Erythroblast (primary cell): ENCODE data around the gene ATP11B.
"Not testable (repeated sequence)": the region's sequence is repeated elsewhere in the genome, so short reads cannot be mapped to it uniquely, and the experiment has no call there.

Experiments
- DNase-seq, 2 experiments: peaks; one replicate each; lab custom pipeline; 2025; lab: John Stamatoyannopoulos, UW
- GATA1 ChIP-seq: IDR thresholded peaks from 2 replicates; pipeline ENCODE4 v1.6.1; 2011; ENCODE audit warnings: low read depth, mild to moderate bottlenecking, control low read depth, low read length, moderate library complexity
- POLR2A ChIP-seq: IDR thresholded peaks from 2 replicates; pipeline ENCODE4 v1.6.1; 2011; ENCODE audit warnings: mild to moderate bottlenecking, low read length

ATP11B gene

GRCh38 chr3:182785756-182786155, 7.5 kb upstream of the ATP11B start:
- TF ChIP-seq GATA1, result no peak
- no peak for TF ChIP-seq POLR2A
- DNase-seq, result peak in 1 of 2 experiments; percentile 17

- TF ChIP-seq POLR2A (no peak), GATA1 (no peak)
Observed at GRCh38 chr3:182786564-182787196, 6.6 kb upstream of the ATP11B start.

GRCh38 chr3:182787302-182788036, 5.8 kb upstream of the ATP11B start:
- DNase-seq, result peak; percentile 77 to 90
- TF ChIP-seq GATA1 (no peak), POLR2A (no peak)

More at GRCh38 chr3:182786564-182787196, 6.6 kb upstream of the ATP11B start:
- DNase-seq, result peak; percentile 41 to 53

- peak in 1 of 2 experiments; percentile 55 for DNase-seq
- no peak for TF ChIP-seq GATA1
- TF ChIP-seq POLR2A, result no peak
Observed at GRCh38 chr3:182789371-182789770, 3.9 kb upstream of the ATP11B start.

- DNase-seq, result no peak
- no peak for TF ChIP-seq POLR2A
- TF ChIP-seq GATA1, result no peak
Observed at GRCh38 chr3:182790612-182791011, 2.7 kb upstream of the ATP11B start.

- peak; percentile 66 for TF ChIP-seq POLR2A
- no peak for TF ChIP-seq GATA1
- peak; percentile 75 to 86 for DNase-seq
Observed at GRCh38 chr3:182793663-182794454, 555 bp downstream of the ATP11B start.

- TF ChIP-seq POLR2A (no peak), GATA1 (no peak)
- peak; percentile 78 to 79 for DNase-seq
Observed at GRCh38 chr3:182794455-182795388, 1.4 kb downstream of the ATP11B start.

GRCh38 chr3:182795389-182795782, 2.1 kb downstream of the ATP11B start:
- peak; percentile 54 to 56 for DNase-seq

GRCh38 chr3:182796310-182796709, 3.0 kb downstream of the ATP11B start:
- no peak for DNase-seq
- TF ChIP-seq POLR2A (no peak), GATA1 (no peak)

More at GRCh38 chr3:182795389-182795782, 2.1 kb downstream of the ATP11B start:
- TF ChIP-seq POLR2A (no peak), GATA1 (no peak)

- TF ChIP-seq GATA1 (no peak), POLR2A (no peak)
- peak; percentile 13 to 26 for DNase-seq
Observed at GRCh38 chr3:182797876-182798275, 4.6 kb downstream of the ATP11B start.

- DNase-seq, result not testable (repeated sequence)
Observed at GRCh38 chr3:182799143-182799542, 5.8 kb downstream of the ATP11B start.

- TF ChIP-seq GATA1 (no peak), POLR2A (no peak)
- DNase-seq, result no peak
Observed at GRCh38 chr3:182800508-182800907, 7.2 kb downstream of the ATP11B start.
